Fibroblast of mammary gland (primary cell): ENCODE data around the gene SRI.
"Not testable (repeated sequence)": the region's sequence is repeated elsewhere in the genome, so short reads cannot be mapped to it uniquely, and the experiment has no call there.

Source experiments
- DNase-seq: peaks from one replicate; pipeline ENCODE4 v3.0.0-alpha.2; 2010; ENCODE audit warnings: low read depth
- H3K4me3 ChIP-seq: 2 replicates; pipeline ENCODE4 v1.5.1; 2011; ENCODE audit warnings: low read depth, mild to moderate bottlenecking, low read length, moderate library complexity; ENCODE audit not compliant: control insufficient read depth
- CTCF ChIP-seq: conservative IDR thresholded peaks from 2 replicates; pipeline ENCODE4 v1.5.1; 2011; ENCODE audit warnings: low read depth, low read length, inconsistent platforms; ENCODE audit not compliant: control insufficient read depth, insufficient read depth

The SRI gene, protein sequence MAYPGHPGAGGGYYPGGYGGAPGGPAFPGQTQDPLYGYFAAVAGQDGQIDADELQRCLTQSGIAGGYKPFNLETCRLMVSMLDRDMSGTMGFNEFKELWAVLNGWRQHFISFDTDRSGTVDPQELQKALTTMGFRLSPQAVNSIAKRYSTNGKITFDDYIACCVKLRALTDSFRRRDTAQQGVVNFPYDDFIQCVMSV

GRCh38 chr7:88219781-88220747 lies at the start of gene SRI:
SRI (minus strand) TSS chr7:88220038; CDS start chr7:88220026, 12 bp downstream.
- DNase-seq: peak; percentile 74
- peak; percentile 18 for TF ChIP-seq CTCF
- peak within 1 kb of the TSS; percentile 91 for H3K4me3 ChIP-seq

- DNase-seq: no peak
- no peak for TF ChIP-seq CTCF
- no peak overlapping the region for H3K4me3 ChIP-seq
Measured at GRCh38 chr7:88269586-88269985, 49.7 kb upstream of the SRI start.

- no peak overlapping the region for H3K4me3 ChIP-seq
- no peak for DNase-seq
- no peak for TF ChIP-seq CTCF
Measured at GRCh38 chr7:88268858-88269257, 49.0 kb upstream of the SRI start.

DNA sequence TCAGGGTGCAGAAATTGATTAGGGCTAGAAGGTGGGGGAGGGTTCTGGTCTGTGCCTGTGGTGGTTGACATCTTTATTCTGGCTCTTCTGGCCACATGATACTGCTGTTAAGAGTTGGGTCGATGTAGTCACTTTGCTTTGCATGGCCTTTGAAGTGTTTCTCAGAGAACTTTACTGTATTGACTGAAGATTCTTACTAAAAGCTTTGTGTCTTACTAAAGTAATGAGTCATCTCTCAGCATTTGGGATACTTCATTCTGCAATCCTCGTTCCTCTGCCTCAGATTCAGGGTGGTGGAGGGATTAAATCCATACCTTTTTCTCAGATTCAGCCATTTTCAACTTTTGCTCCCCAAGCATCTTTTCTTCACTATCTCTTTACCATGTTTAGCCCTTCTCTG lies 48.2 kb upstream of the SRI start:
- no peak for DNase-seq
- TF ChIP-seq CTCF: no peak
- no peak overlapping the region for H3K4me3 ChIP-seq

DNA sequence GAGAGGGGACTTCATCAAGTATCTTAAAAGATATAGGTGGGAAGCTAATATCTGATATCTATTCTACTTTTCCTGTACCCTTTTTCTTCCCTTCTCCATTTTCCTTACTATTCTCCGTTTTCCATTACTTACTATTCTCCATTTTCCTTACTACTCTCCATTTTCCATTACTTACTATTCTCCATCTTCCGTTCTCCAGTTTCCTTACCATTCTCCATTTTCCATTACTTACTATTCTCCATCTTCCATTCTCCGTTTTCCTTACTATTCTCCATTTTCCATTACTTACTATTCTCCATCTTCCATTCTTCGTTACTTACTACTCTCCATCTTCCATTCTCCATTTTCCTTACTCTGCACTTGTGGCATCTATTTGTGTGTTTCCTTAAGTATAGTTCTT lies 47.6 kb upstream of the SRI start:
- DNase-seq: no peak
- TF ChIP-seq CTCF: no peak
- H3K4me3 ChIP-seq: no peak overlapping the region

GRCh38 chr7:88264987-88265386 lies 45.1 kb upstream of the SRI start:
- H3K4me3 ChIP-seq, DNase-seq: not testable (repeated sequence)

DNA sequence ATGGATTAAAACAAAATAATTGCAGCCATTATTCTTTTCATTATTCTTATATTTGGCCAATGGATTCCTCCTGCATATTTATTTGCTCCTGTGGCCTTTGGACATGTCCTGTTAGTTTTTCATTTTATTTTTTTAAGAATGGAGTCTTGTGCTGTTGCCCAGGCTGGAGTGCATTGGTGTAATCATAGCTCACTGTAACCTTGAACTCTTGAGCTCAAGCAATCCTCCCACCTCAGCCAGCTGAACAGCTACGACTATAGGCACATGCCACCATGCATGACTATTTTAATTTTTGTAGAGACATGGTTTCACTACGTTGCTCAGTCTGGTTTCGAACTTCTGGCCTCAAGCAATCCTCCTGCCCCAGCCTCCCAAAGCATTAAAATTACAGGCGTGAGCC lies 42.7 kb upstream of the SRI start:
- no peak overlapping the region for H3K4me3 ChIP-seq
- DNase-seq: no peak
- TF ChIP-seq CTCF: no peak
